ENCODE data around the gene QSER1. TPM values are rescaled to one million over a fixed set of nuclear protein-coding genes. Genes with fewer than 3 reads are reported as not detected.
A peak's percentile ranks its signal among the peaks of the same experiment; 100 is the strongest.

Gene QSER1
- total RNA-seq, 1 donor from 2014 or later: 75.3 TPM

GRCh38 chr11:33015621-33016551, 123.3 kb downstream of the QSER1 start, which contains the start of gene DEPDC7:
DEPDC7 (plus strand) TSS chr11:33015878; CDS start chr11:33015956, 78 bp downstream.
- Mint-ChIP-seq H3K4me3 (ENCODE audit: unreplicated experiment) (peak within 1 kb of the TSS; percentile 97), H3K4me1 (ENCODE audit: low read depth, unreplicated experiment) (peaks cover 10% of the 10 kb centered on the region), H3K27me3 (ENCODE audit: unreplicated experiment) (peaks cover 6% of the 10 kb centered on the region), H3K9me3 (ENCODE audit: unreplicated experiment) (peaks cover 13% of the 10 kb centered on the region), H3K27ac (ENCODE audit: unreplicated experiment) (peak within 1 kb of the TSS; percentile 92), H3K36me3 (ENCODE audit: unreplicated experiment) (no peaks in the 10 kb centered on the region)
- no peak for TF ChIP-seq CTCF (IDR thresholded peaks at IDR 0.05; ENCODE audit: partially characterized antibody, unreplicated experiment)
- peak; percentile 95 for DNase-seq

GRCh38 chr11:33016654-33017053, 124.0 kb downstream of the QSER1 start:
- H3K4me3 Mint-ChIP-seq (ENCODE audit: unreplicated experiment): peak overlapping the region; percentile 97
- no peak for DNase-seq
- H3K36me3 Mint-ChIP-seq (ENCODE audit: unreplicated experiment): no peaks in the 10 kb centered on the region
- peak overlapping the region; percentile 92 for H3K27ac Mint-ChIP-seq (ENCODE audit: unreplicated experiment)
- peaks cover 6% of the 10 kb centered on the region for H3K27me3 Mint-ChIP-seq (ENCODE audit: unreplicated experiment)
- TF ChIP-seq CTCF (IDR thresholded peaks at IDR 0.05; ENCODE audit: partially characterized antibody, unreplicated experiment): no peak
- H3K4me1 Mint-ChIP-seq (ENCODE audit: low read depth, unreplicated experiment): peaks cover 10% of the 10 kb centered on the region
- peaks cover 13% of the 10 kb centered on the region for H3K9me3 Mint-ChIP-seq (ENCODE audit: unreplicated experiment)

GRCh38 chr11:33017478-33017877, 124.9 kb downstream of the QSER1 start:
- no peak for TF ChIP-seq CTCF (IDR thresholded peaks at IDR 0.05; ENCODE audit: partially characterized antibody, unreplicated experiment)
- no peak for DNase-seq
- Mint-ChIP-seq H3K4me3 (ENCODE audit: unreplicated experiment) (peak overlapping the region; percentile 97), H3K27me3 (ENCODE audit: unreplicated experiment) (peaks cover 6% of the 10 kb centered on the region), H3K9me3 (ENCODE audit: unreplicated experiment) (peaks cover 13% of the 10 kb centered on the region), H3K36me3 (ENCODE audit: unreplicated experiment) (no peaks in the 10 kb centered on the region), H3K27ac (ENCODE audit: unreplicated experiment) (no peak overlapping the region), H3K4me1 (ENCODE audit: low read depth, unreplicated experiment) (peaks cover 10% of the 10 kb centered on the region)

GRCh38 chr11:33017965-33018364, 125.4 kb downstream of the QSER1 start:
- no peaks in the 10 kb centered on the region for H3K36me3 Mint-ChIP-seq (ENCODE audit: unreplicated experiment)
- TF ChIP-seq CTCF (IDR thresholded peaks at IDR 0.05; ENCODE audit: partially characterized antibody, unreplicated experiment): no peak
- no peak overlapping the region for H3K27ac Mint-ChIP-seq (ENCODE audit: unreplicated experiment)
- H3K27me3 Mint-ChIP-seq (ENCODE audit: unreplicated experiment): peaks cover 6% of the 10 kb centered on the region
- DNase-seq: no peak
- peak overlapping the region; percentile 97 for H3K4me3 Mint-ChIP-seq (ENCODE audit: unreplicated experiment)
- H3K4me1 Mint-ChIP-seq (ENCODE audit: low read depth, unreplicated experiment): peaks cover 10% of the 10 kb centered on the region
- peaks cover 13% of the 10 kb centered on the region for H3K9me3 Mint-ChIP-seq (ENCODE audit: unreplicated experiment)

GRCh38 chr11:33018840-33019239, 126.2 kb downstream of the QSER1 start:
- Mint-ChIP-seq H3K27ac (ENCODE audit: unreplicated experiment) (no peak overlapping the region), H3K27me3 (ENCODE audit: unreplicated experiment) (peaks cover 6% of the 10 kb centered on the region), H3K4me3 (ENCODE audit: unreplicated experiment) (peak overlapping the region; percentile 14), H3K4me1 (ENCODE audit: low read depth, unreplicated experiment) (peaks cover 10% of the 10 kb centered on the region), H3K9me3 (ENCODE audit: unreplicated experiment) (peaks cover 13% of the 10 kb centered on the region), H3K36me3 (ENCODE audit: unreplicated experiment) (no peaks in the 10 kb centered on the region)
- no peak for DNase-seq
- TF ChIP-seq CTCF (IDR thresholded peaks at IDR 0.05; ENCODE audit: partially characterized antibody, unreplicated experiment): no peak
